Measurements from ENCODE around the gene SLC12A1.
"Not testable (repeated sequence)": the region's sequence is repeated elsewhere in the genome, so short reads cannot be mapped to it uniquely, and the experiment has no call there.

SLC12A1 gene

GRCh38 chr15:48324949-48325348, 118.8 kb downstream of the SLC12A1 start:
- no peak overlapping the region for H4K8ac ChIP-seq (ENCODE audit: low read depth, low read length)
- no peak overlapping the region for H3K14ac ChIP-seq (ENCODE audit: low read length)
- no peaks in the 10 kb centered on the region for H3K9me3 ChIP-seq (replicated peaks in 1 of 2; ENCODE audit: control insufficient read depth in 2 of 2, insufficient read depth in 1 of 2, low read depth in 1 of 2, low read length in 2 of 2)
- H3K4ac ChIP-seq (ENCODE audit: low read length) = no peak overlapping the region
- no peak overlapping the region for H2AK5ac ChIP-seq (ENCODE audit: low read depth, low read length)
- no peak overlapping the region for H4K91ac ChIP-seq (ENCODE audit: low read depth, low read length, poor library complexity)
- H3K27me3 ChIP-seq (ENCODE audit: control insufficient read depth in 3 of 3, insufficient read depth in 3 of 3, low read depth in 1 of 3, low read length in 3 of 3) = no peaks in the 10 kb centered on the region
- peaks cover 2 to 3% of the 10 kb centered on the region in 2 donors for H3K4me1 ChIP-seq (ENCODE audit: control insufficient read depth in 2 of 2, insufficient read depth in 1 of 2, low read depth in 1 of 2, low read length in 2 of 2)
- no peak overlapping the region for H2BK5ac ChIP-seq (ENCODE audit: low read length)
- H3K79me1 ChIP-seq (ENCODE audit: low read depth, low read length) = peaks cover 2% of the 10 kb centered on the region
- no peak overlapping the region for H3K27ac ChIP-seq (replicated peaks; ENCODE audit: low read length)
- no peak overlapping the region for H2BK12ac ChIP-seq (ENCODE audit: low read length)
- H3K4me2 ChIP-seq (ENCODE audit: insufficient read depth, low read length, poor library complexity, severe bottlenecking) = no peak overlapping the region
- no peak overlapping the region for H3K9ac ChIP-seq (ENCODE audit: low read depth, low read length, poor library complexity)
- no peaks in the 10 kb centered on the region for H3K36me3 ChIP-seq (replicated peaks in 1 of 2; ENCODE audit: control insufficient read depth in 2 of 2, insufficient read depth in 2 of 2, low read length in 2 of 2)
- H3K23ac ChIP-seq (ENCODE audit: low read depth, low read length, poor library complexity) = no peak overlapping the region
- WGBS, 2 donors (ENCODE audit: extremely low coverage in 2 of 2, insufficient read length in 2 of 2, insufficient replicate concordance in 1 of 2) = no CpG with 5 or more reads among the region's 5 CpGs
- H2BK15ac ChIP-seq (ENCODE audit: low read length) = no peak overlapping the region
- no peak overlapping the region for H3K4me3 ChIP-seq (ENCODE audit: low read length in 2 of 2)
- no peak overlapping the region for H2BK120ac ChIP-seq (ENCODE audit: low read depth, low read length)
- no peak for DNase-seq (ENCODE audit: low spot score)
- no peak overlapping the region for H3K18ac ChIP-seq (ENCODE audit: low read length)
- no peak overlapping the region for H2AFZ ChIP-seq (ENCODE audit: low read length)

- Histone ChIP-seq H3K4me3 (ENCODE audit: low read length in 2 of 2) (no peak overlapping the region), H3K9me3 (replicated peaks in 1 of 2; ENCODE audit: control insufficient read depth in 2 of 2, insufficient read depth in 1 of 2, low read depth in 1 of 2, low read length in 2 of 2) (no peaks in the 10 kb centered on the region), H2BK120ac (ENCODE audit: low read depth, low read length) (no peak overlapping the region), H3K27me3 (ENCODE audit: control insufficient read depth in 3 of 3, insufficient read depth in 3 of 3, low read depth in 1 of 3, low read length in 3 of 3) (no peaks in the 10 kb centered on the region), H2BK15ac (ENCODE audit: low read length) (no peak overlapping the region), H3K9ac (ENCODE audit: low read depth, low read length, poor library complexity) (no peak overlapping the region), H3K27ac (replicated peaks; ENCODE audit: low read length) (no peak overlapping the region), H3K14ac (ENCODE audit: low read length) (no peak overlapping the region), H3K79me1 (ENCODE audit: low read depth, low read length) (peaks cover 2% of the 10 kb centered on the region), H3K4me2 (ENCODE audit: insufficient read depth, low read length, poor library complexity, severe bottlenecking) (no peak overlapping the region), H2BK5ac (ENCODE audit: low read length) (no peak overlapping the region), H3K18ac (ENCODE audit: low read length) (no peak overlapping the region), H2BK12ac (ENCODE audit: low read length) (no peak overlapping the region), H4K8ac (ENCODE audit: low read depth, low read length) (no peak overlapping the region), H3K23ac (ENCODE audit: low read depth, low read length, poor library complexity) (no peak overlapping the region), H4K91ac (ENCODE audit: low read depth, low read length, poor library complexity) (no peak overlapping the region), H3K36me3 (replicated peaks in 1 of 2; ENCODE audit: control insufficient read depth in 2 of 2, insufficient read depth in 2 of 2, low read length in 2 of 2) (no peaks in the 10 kb centered on the region), H3K4ac (ENCODE audit: low read length) (no peak overlapping the region), H2AK5ac (ENCODE audit: low read depth, low read length) (no peak overlapping the region), H2AFZ (ENCODE audit: low read length) (no peak overlapping the region), H3K4me1 (ENCODE audit: control insufficient read depth in 2 of 2, insufficient read depth in 1 of 2, low read depth in 1 of 2, low read length in 2 of 2) (peaks cover 0 to 3% of the 10 kb centered on the region in 2 donors)
- no peak for DNase-seq (ENCODE audit: low spot score)
- no CpG with 5 or more reads among the region's 5 CpGs for WGBS, 2 donors (ENCODE audit: extremely low coverage in 2 of 2, insufficient read length in 2 of 2, insufficient replicate concordance in 1 of 2)
Observed at GRCh38 chr15:48325400-48325799, 119.3 kb downstream of the SLC12A1 start.

- H2BK15ac ChIP-seq (ENCODE audit: low read length); H4K8ac ChIP-seq (ENCODE audit: low read depth, low read length); H3K9ac ChIP-seq (ENCODE audit: low read depth, low read length, poor library complexity); H2BK5ac ChIP-seq (ENCODE audit: low read length); H3K4me1 ChIP-seq (ENCODE audit: control insufficient read depth in 2 of 2, insufficient read depth in 1 of 2, low read depth in 1 of 2, low read length in 2 of 2); H2AFZ ChIP-seq (ENCODE audit: low read length); H3K14ac ChIP-seq (ENCODE audit: low read length); H3K36me3 ChIP-seq (replicated peaks in 1 of 2; ENCODE audit: control insufficient read depth in 2 of 2, insufficient read depth in 2 of 2, low read length in 2 of 2); H3K18ac ChIP-seq (ENCODE audit: low read length); H3K9me3 ChIP-seq (replicated peaks in 1 of 2; ENCODE audit: control insufficient read depth in 2 of 2, insufficient read depth in 1 of 2, low read depth in 1 of 2, low read length in 2 of 2); H3K79me1 ChIP-seq (ENCODE audit: low read depth, low read length); H2AK5ac ChIP-seq (ENCODE audit: low read depth, low read length); H3K4me2 ChIP-seq (ENCODE audit: insufficient read depth, low read length, poor library complexity, severe bottlenecking); H2BK12ac ChIP-seq (ENCODE audit: low read length); H3K27me3 ChIP-seq (ENCODE audit: control insufficient read depth in 3 of 3, insufficient read depth in 3 of 3, low read depth in 1 of 3, low read length in 3 of 3); H3K4ac ChIP-seq (ENCODE audit: low read length); DNase-seq (ENCODE audit: low spot score); H3K4me3 ChIP-seq (ENCODE audit: low read length in 2 of 2); H3K23ac ChIP-seq (ENCODE audit: low read depth, low read length, poor library complexity); H2BK120ac ChIP-seq (ENCODE audit: low read depth, low read length); H3K27ac ChIP-seq (replicated peaks; ENCODE audit: low read length); H4K91ac ChIP-seq (ENCODE audit: low read depth, low read length, poor library complexity): not testable (repeated sequence)
- WGBS, 2 donors (ENCODE audit: extremely low coverage in 2 of 2, insufficient read length in 2 of 2, insufficient replicate concordance in 1 of 2) = no CpG with 5 or more reads among the region's 6 CpGs
Observed at GRCh38 chr15:48326180-48326579, 120.1 kb downstream of the SLC12A1 start.

GRCh38 chr15:48330105-48330785, 124.1 kb downstream of the SLC12A1 start:
- no peak for DNase-seq (ENCODE audit: low spot score)
- WGBS, 2 donors (ENCODE audit: extremely low coverage in 2 of 2, insufficient read length in 2 of 2, insufficient replicate concordance in 1 of 2) = no CpG with 5 or more reads among the region's 11 CpGs

More at GRCh38 chr15:48330105-48330785, 124.1 kb downstream of the SLC12A1 start:
- peak overlapping the region; percentile 90 to 97 for H3K4me3 ChIP-seq (ENCODE audit: low read length in 2 of 2)
- H2BK120ac ChIP-seq (ENCODE audit: low read depth, low read length) = no peak overlapping the region
- no peak overlapping the region for H3K14ac ChIP-seq (ENCODE audit: low read length)
- H3K23ac ChIP-seq (ENCODE audit: low read depth, low read length, poor library complexity) = no peak overlapping the region
- H2BK15ac ChIP-seq (ENCODE audit: low read length) = no peak overlapping the region
- H3K79me1 ChIP-seq (ENCODE audit: low read depth, low read length) = peaks cover 6% of the 10 kb centered on the region
- peaks cover 0 to 18% of the 10 kb centered on the region in 2 donors for H3K36me3 ChIP-seq (replicated peaks in 1 of 2; ENCODE audit: control insufficient read depth in 2 of 2, insufficient read depth in 2 of 2, low read length in 2 of 2)
- no peaks in the 10 kb centered on the region for H3K9me3 ChIP-seq (replicated peaks in 1 of 2; ENCODE audit: control insufficient read depth in 2 of 2, insufficient read depth in 1 of 2, low read depth in 1 of 2, low read length in 2 of 2)
- H2AFZ ChIP-seq (ENCODE audit: low read length) = peak overlapping the region; percentile 98
- H3K9ac ChIP-seq (ENCODE audit: low read depth, low read length, poor library complexity) = no peak overlapping the region
- no peak overlapping the region for H3K4ac ChIP-seq (ENCODE audit: low read length)
- peaks cover 3 to 8% of the 10 kb centered on the region in 2 donors for H3K4me1 ChIP-seq (ENCODE audit: control insufficient read depth in 2 of 2, insufficient read depth in 1 of 2, low read depth in 1 of 2, low read length in 2 of 2)
- no peak overlapping the region for H2BK12ac ChIP-seq (ENCODE audit: low read length)
- H3K18ac ChIP-seq (ENCODE audit: low read length) = no peak overlapping the region
- H2AK5ac ChIP-seq (ENCODE audit: low read depth, low read length) = no peak overlapping the region
- H3K27ac ChIP-seq (replicated peaks; ENCODE audit: low read length) = peak overlapping the region; percentile 90
- H3K27me3 ChIP-seq (ENCODE audit: control insufficient read depth in 3 of 3, insufficient read depth in 3 of 3, low read depth in 1 of 3, low read length in 3 of 3) = no peaks in the 10 kb centered on the region
- no peak overlapping the region for H4K8ac ChIP-seq (ENCODE audit: low read depth, low read length)
- H3K4me2 ChIP-seq (ENCODE audit: insufficient read depth, low read length, poor library complexity, severe bottlenecking) = peak overlapping the region; percentile 100
- H4K91ac ChIP-seq (ENCODE audit: low read depth, low read length, poor library complexity) = no peak overlapping the region
- H2BK5ac ChIP-seq (ENCODE audit: low read length) = no peak overlapping the region
